GM10248 (cell line): ENCODE data around the gene EIF3D.

Experiments
- CTCF ChIA-PET: fragments of 300-600 bp; sonication (Branson Sonifier 250); formaldehyde crosslinking; extraction: SDS; loops from one replicate; lab custom pipeline; 2021; ENCODE audit warnings: antibody characterized with exemption; lab: Yijun Ruan, JAX
- POLR2A ChIA-PET: fragments of 350-650 bp; sonication (Branson Sonifier 250); formaldehyde crosslinking; extraction: SDS; loops from one replicate; lab custom pipeline; 2020; ENCODE audit warnings: antibody characterized with exemption; lab: Yijun Ruan, JAX
- DNase-seq: peaks from one replicate; pipeline ENCODE4 v3.0.0; 2012; ENCODE audit errors: extremely low spot score
- CTCF ChIP-seq: IDR thresholded peaks from 2 replicates; pipeline ENCODE4 v1.5.1; 2012; ENCODE audit warnings: mild to moderate bottlenecking, low read depth; ENCODE audit errors: extremely low read depth, missing control alignments, control extremely low read depth

The EIF3D gene

DNA sequence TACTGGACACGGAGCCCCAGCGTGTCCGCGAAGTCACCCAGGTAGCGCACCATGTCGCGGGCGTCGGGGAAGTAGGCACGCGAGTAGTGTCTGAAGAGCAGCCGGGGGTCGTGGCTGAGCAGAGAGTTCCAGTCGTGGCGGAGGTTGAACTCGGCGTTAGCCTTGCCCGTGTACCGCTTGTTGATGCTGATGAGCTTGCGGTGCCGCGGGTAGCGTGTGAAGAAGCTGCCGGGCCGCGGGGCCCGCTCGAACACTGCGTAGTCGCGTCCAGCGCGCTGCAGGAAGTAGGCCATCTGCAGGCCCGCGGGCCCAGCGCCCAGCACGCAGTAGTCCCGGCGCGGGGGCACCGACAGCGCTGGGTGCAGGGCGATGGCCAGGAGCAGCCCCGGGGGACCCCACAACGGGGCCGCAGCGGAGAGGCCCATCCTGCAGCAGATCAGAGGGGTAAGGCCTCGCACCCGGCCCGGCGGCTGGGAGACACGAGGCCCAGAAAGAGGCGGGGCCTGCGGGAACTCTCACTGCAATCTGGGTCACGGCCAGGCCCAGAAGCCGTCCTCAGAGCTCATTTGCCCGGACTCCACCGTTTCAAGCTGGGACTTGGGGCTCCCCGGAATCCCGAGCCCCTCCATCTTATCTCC, 22.8 kb downstream of the EIF3D start:
- ChIA-PET POLR2A (interaction anchor here (0.6 to 1.3 kb wide), 2 partner anchors 13 to 49 kb away, joined by 3 to 5 read pairs; no protein-coding TSS in a partner anchor), CTCF (interaction anchor here (1.2 kb wide), 1 partner anchor 204 kb away, joined by 7 read pairs; no protein-coding TSS in a partner anchor)
- TF ChIP-seq CTCF = no peak
- DNase-seq = no peak

DNA sequence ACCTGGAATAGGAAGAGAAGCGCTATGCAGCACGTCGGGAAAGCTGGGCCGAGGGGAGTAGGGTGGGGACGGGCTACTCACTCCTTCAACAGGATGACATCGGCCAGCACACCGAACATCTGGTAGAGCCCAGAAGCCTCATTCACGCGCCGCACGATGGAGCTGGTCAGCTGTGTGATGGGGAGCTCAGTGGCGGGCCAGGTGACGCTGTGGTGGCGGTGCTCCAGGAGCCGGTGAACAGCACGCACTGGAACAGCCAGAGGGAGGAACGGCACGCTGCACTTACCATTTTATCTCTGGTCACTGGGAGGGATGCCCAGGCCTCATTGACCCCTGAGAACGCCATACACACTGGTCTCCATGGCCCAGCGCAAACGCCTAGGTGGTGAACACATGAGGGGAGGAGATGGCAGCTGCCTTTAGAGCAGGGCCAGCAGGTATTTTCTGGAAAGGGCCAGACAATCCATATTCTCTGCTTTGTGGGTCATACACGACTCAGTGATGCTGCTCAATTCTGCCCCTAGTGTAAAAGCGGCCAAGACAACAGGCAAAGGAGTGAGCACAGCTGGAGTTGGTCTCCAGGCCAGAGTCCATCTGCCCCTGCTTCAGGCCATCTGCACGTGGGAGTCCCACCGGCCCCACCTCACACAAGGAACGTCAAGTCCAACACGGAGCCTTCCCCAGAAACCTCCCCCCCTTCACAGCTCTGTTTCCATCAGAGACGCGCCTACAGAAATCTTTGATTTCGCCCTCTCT, 30.9 kb downstream of the EIF3D start:
- TF ChIP-seq CTCF = no peak
- POLR2A ChIA-PET = no interaction called here
- no peak for DNase-seq
- CTCF ChIA-PET = interaction anchor here (1.2 kb wide), 1 partner anchor 12 kb away, joined by 4 read pairs; no protein-coding TSS in a partner anchor

GRCh38 chr22:36493690-36494110, 35.3 kb downstream of the EIF3D start:
- CTCF ChIA-PET = interaction anchor here (1.2 to 2.9 kb wide), 6 partner anchors 10 to 193 kb away, joined by 3 to 15 read pairs (median 4); no protein-coding TSS in a partner anchor
- peak; percentile 77 for DNase-seq
- no peak for TF ChIP-seq CTCF
- POLR2A ChIA-PET = interaction anchor here (0.9 to 1.6 kb wide), 5 partner anchors 11 to 18 kb away, joined by 3 to 6 read pairs (median 3); partner anchors contain the start of genes FOXRED2 and TXN2

- ChIA-PET POLR2A (interaction anchor here (1.5 kb wide), 1 partner anchor 15 kb away, joined by 3 read pairs; the partner anchor contains the start of gene FOXRED2), CTCF (interaction anchor here (1.3 to 2.9 kb wide), 3 partner anchors 11 to 191 kb away, joined by 3 to 15 read pairs (median 13); no protein-coding TSS in a partner anchor)
- no peak for DNase-seq
- TF ChIP-seq CTCF = no peak
These were observed 36.9 kb downstream of the EIF3D start for GRCh38 chr22:36492109-36492508.

DNA sequence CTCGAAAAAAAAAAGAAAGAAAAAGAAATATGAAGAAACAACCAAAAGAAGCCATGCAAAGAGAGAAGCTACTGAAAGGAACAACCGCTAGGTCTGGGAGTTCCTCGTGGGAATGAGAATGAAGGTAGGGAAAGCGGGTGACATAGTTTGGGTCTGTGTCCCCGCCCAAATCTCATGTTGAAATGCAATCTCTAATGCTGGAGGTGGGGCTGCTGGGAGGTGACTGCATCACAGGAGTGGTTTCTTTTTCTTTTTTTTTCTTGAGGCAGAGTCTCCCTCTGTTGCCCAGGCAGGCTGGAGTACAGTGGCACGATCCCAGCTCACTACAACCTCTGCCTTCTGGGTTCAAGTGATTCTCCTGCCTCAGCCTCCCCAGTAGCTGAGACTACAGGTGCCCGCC, 37.8 kb downstream of the EIF3D start:
- ChIA-PET POLR2A (interaction anchor here (1.5 kb wide), 1 partner anchor 16 kb away, joined by 3 read pairs; the partner anchor contains the start of gene FOXRED2), CTCF (interaction anchor here (1.0 to 1.4 kb wide), 3 partner anchors 20 to 189 kb away, joined by 3 to 5 read pairs (median 4); no protein-coding TSS in a partner anchor)
- no peak for TF ChIP-seq CTCF
- DNase-seq = no peak

GRCh38 chr22:36486619-36487384, 42.2 kb downstream of the EIF3D start:
- POLR2A ChIA-PET = no interaction called here
- TF ChIP-seq CTCF = peak; percentile 17
- CTCF ChIA-PET = interaction anchor here (0.8 to 1.3 kb wide), 3 partner anchors 17 to 188 kb away, joined by 3 to 7 read pairs (median 5); no protein-coding TSS in a partner anchor
- DNase-seq = no peak
